Measurements from ENCODE around the gene ARMH1. TPM values are rescaled to one million over a fixed set of nuclear protein-coding genes. Genes with fewer than 3 reads are reported as not detected.
A peak's percentile ranks its signal among the peaks of the same experiment; 100 is the strongest.

Gene ARMH1
- total RNA-seq, 1 experiment from 2014 or later = 0.15 TPM

- no peaks in the 10 kb centered on the region; the same call in 1 of the 2 replicates for H4K20me1 ChIP-seq (ENCODE audit: low read length)
- H3K36me3 ChIP-seq (ENCODE audit: low read depth, low read length) = peaks cover 27% of the 10 kb centered on the region
- peaks cover 20% of the 10 kb centered on the region for H3K4me1 ChIP-seq (ENCODE audit: insufficient read depth, low read length)
- no peaks in the 10 kb centered on the region for H3K9me2 ChIP-seq (replicated peaks; ENCODE audit: low read length)
- H2AFZ ChIP-seq (ENCODE audit: low read length) = no peak overlapping the region
- CTCF ChIA-PET = interaction anchor here (0.6 kb wide), 1 partner anchor 40 kb away, joined by 8 read pairs; no protein-coding TSS in a partner anchor
- H3K4me2 ChIP-seq (ENCODE audit: low read length) = peak overlapping the region; percentile 35; the same call in 1 of the 2 replicates
- H3K27me3 ChIP-seq (ENCODE audit: low read length) = no peaks in the 10 kb centered on the region
- H3K9me3 ChIP-seq (ENCODE audit: low read length) = no peaks in the 10 kb centered on the region
- intact Hi-C loops (cut with micrococcal nuclease) = no loop called here
- H3K27ac ChIP-seq (ENCODE audit: low read length) = no peak overlapping the region
- TF ChIP-seq CTCF (conservative IDR thresholded peaks at IDR 0.05; ENCODE audit: low read depth, low read length) (no peak), EZH2 (IDR thresholded peaks at IDR 0.05; ENCODE audit: low read length, unreplicated experiment) (no peak), EZH2phosphoT487 (IDR thresholded peaks at IDR 0.05; ENCODE audit: borderline replicate concordance, low read length) (no peak)
- no peaks in the 10 kb centered on the region for H3F3A ChIP-seq (ENCODE audit: low read length, unreplicated experiment)
- H3K4me3 ChIP-seq (ENCODE audit: low read length) = no peak overlapping the region
- ATAC-seq = no peak
- POLR2A ChIA-PET (ENCODE audit: unreplicated experiment) = no interaction called here
- BruUV-seq (replicated peaks) = no TSS peak
- peak; percentile 18 for DNase-seq
- H3K79me2 ChIP-seq (ENCODE audit: low read length) = peaks cover 64% of the 10 kb centered on the region
- no peak overlapping the region for H3K9ac ChIP-seq (ENCODE audit: low read length)
Measured at GRCh38 chr1:44743211-44743610, 68.7 kb downstream of the ARMH1 start.

GRCh38 chr1:44747878-44748277, 73.4 kb downstream of the ARMH1 start:
- ChIA-PET POLR2A (ENCODE audit: unreplicated experiment) (no interaction called here), CTCF (no interaction called here)
- no TSS peak for BruUV-seq (replicated peaks)
- no peaks in the 10 kb centered on the region; the same call in 1 of the 2 replicates for H4K20me1 ChIP-seq (ENCODE audit: low read length)
- no peak overlapping the region for H3K9ac ChIP-seq (ENCODE audit: low read length)
- H3K9me3 ChIP-seq (ENCODE audit: low read length) = no peaks in the 10 kb centered on the region
- ATAC-seq (no peak), DNase-seq (no peak)
- no peak overlapping the region for H3K27ac ChIP-seq (ENCODE audit: low read length)
- TF ChIP-seq EZH2 (IDR thresholded peaks at IDR 0.05; ENCODE audit: low read length, unreplicated experiment) = no peak
- TF ChIP-seq CTCF (conservative IDR thresholded peaks at IDR 0.05; ENCODE audit: low read depth, low read length) = peak; percentile 20; the same call in 1 of the 2 replicates
- no peak for TF ChIP-seq EZH2phosphoT487 (IDR thresholded peaks at IDR 0.05; ENCODE audit: borderline replicate concordance, low read length)
- peaks cover 41% of the 10 kb centered on the region for H3K36me3 ChIP-seq (ENCODE audit: low read depth, low read length)
- intact Hi-C loops (cut with micrococcal nuclease) = no loop called here
- no peaks in the 10 kb centered on the region for H3K27me3 ChIP-seq (ENCODE audit: low read length)
- no peak overlapping the region for H2AFZ ChIP-seq (ENCODE audit: low read length)
- H3F3A ChIP-seq (ENCODE audit: low read length, unreplicated experiment) = no peaks in the 10 kb centered on the region
- no peak overlapping the region for H3K4me2 ChIP-seq (ENCODE audit: low read length)
- H3K9me2 ChIP-seq (replicated peaks; ENCODE audit: low read length) = no peaks in the 10 kb centered on the region
- H3K4me1 ChIP-seq (ENCODE audit: insufficient read depth, low read length) = peaks cover 1% of the 10 kb centered on the region
- no peak overlapping the region for H3K4me3 ChIP-seq (ENCODE audit: low read length)
- peaks cover 34% of the 10 kb centered on the region for H3K79me2 ChIP-seq (ENCODE audit: low read length)

GRCh38 chr1:44757420-44757819, 82.9 kb downstream of the ARMH1 start:
- H3K79me2 ChIP-seq (ENCODE audit: low read length) = no peaks in the 10 kb centered on the region
- no peak overlapping the region for H3K4me2 ChIP-seq (ENCODE audit: low read length)
- peaks cover 83% of the 10 kb centered on the region for H3K36me3 ChIP-seq (ENCODE audit: low read depth, low read length)
- H2AFZ ChIP-seq (ENCODE audit: low read length) = no peak overlapping the region
- no peaks in the 10 kb centered on the region for H3K27me3 ChIP-seq (ENCODE audit: low read length)
- no peaks in the 10 kb centered on the region for H3K4me1 ChIP-seq (ENCODE audit: insufficient read depth, low read length)
- H3K4me3 ChIP-seq (ENCODE audit: low read length) = no peak overlapping the region
- ChIA-PET CTCF (no interaction called here), POLR2A (ENCODE audit: unreplicated experiment) (no interaction called here)
- DNase-seq = no peak
- no peak for ATAC-seq
- no peak overlapping the region for H3K27ac ChIP-seq (ENCODE audit: low read length)
- intact Hi-C loops (cut with micrococcal nuclease) = no loop called here
- BruUV-seq (replicated peaks) = no TSS peak
- H3F3A ChIP-seq (ENCODE audit: low read length, unreplicated experiment) = no peaks in the 10 kb centered on the region
- H4K20me1 ChIP-seq (ENCODE audit: low read length) = no peaks in the 10 kb centered on the region
- no peaks in the 10 kb centered on the region for H3K9me3 ChIP-seq (ENCODE audit: low read length)
- no peaks in the 10 kb centered on the region for H3K9me2 ChIP-seq (replicated peaks; ENCODE audit: low read length)
- TF ChIP-seq CTCF (conservative IDR thresholded peaks at IDR 0.05; ENCODE audit: low read depth, low read length) = no peak
- TF ChIP-seq EZH2phosphoT487 (IDR thresholded peaks at IDR 0.05; ENCODE audit: borderline replicate concordance, low read length) = no peak
- no peak for TF ChIP-seq EZH2 (IDR thresholded peaks at IDR 0.05; ENCODE audit: low read length, unreplicated experiment)
- no peak overlapping the region for H3K9ac ChIP-seq (ENCODE audit: low read length)

Measured in PC-3 (cell line).